SK-N-SH (cell line): ENCODE measurements around the gene SNTG2. TPM values are rescaled to one million over a fixed set of nuclear protein-coding genes. Genes with fewer than 3 reads are reported as not detected.

ENCODE experiments used
- CTCF ChIA-PET: fragments of 300-600, 350-600 bp; formaldehyde crosslinking; extraction: SDS; loops from one replicate; lab custom pipeline; 2021; lab: Yijun Ruan, JAX
- POLR2A ChIA-PET: fragments of 350-600 bp; sonication (Branson Sonifier 250); formaldehyde crosslinking; extraction: SDS; loops from one replicate; lab custom pipeline; 2020; ENCODE audit warnings: antibody characterized with exemption, inconsistent platforms; lab: Yijun Ruan, JAX
- DNase-seq: peaks from one replicate; pipeline ENCODE4 v3.0.0; 2012
- H2AFZ ChIP-seq: fragments of 200-600 bp; sonication (generic); 2 replicates; pipeline ENCODE4 v1.8.1; 2016; ENCODE audit warnings: antibody characterized with exemption, mild to moderate bottlenecking, low read depth
- H3F3A ChIP-seq: fragments of 200-600 bp; sonication (generic); replicated peaks from 2 replicates; pipeline ENCODE3; 2016; ENCODE audit warnings: antibody characterized with exemption, mild to moderate bottlenecking; ENCODE audit not compliant: insufficient read depth
- H3K27ac ChIP-seq, 2 experiments: fragments of 200-500 bp in 1 of 2; fragments of 200-600 bp in 1 of 2; sonication (Bioruptor generic) in 1 of 2; sonication (generic), shearing (Covaris generic) in 1 of 2; 2 replicates each; pipeline versions ENCODE4 v1.5.1 to v1.6.1; 2014 to 2016; ENCODE audit warnings: low read depth in 2 of 2, inconsistent platforms in 1 of 2, low read length in 1 of 2, mild to moderate bottlenecking in 1 of 2, mixed read lengths in 1 of 2
- H3K27me3 ChIP-seq: fragments of 200-600 bp; sonication (generic), shearing (Covaris generic); 2 replicates; pipeline ENCODE4 v1.6.1; 2016; ENCODE audit warnings: mixed run types; ENCODE audit not compliant: insufficient read depth
- H3K36me3 ChIP-seq, 2 experiments: fragments of 200-500 bp in 1 of 2; fragments of 200-600 bp in 1 of 2; sonication (Bioruptor generic) in 1 of 2; sonication (generic) in 1 of 2; replicated peaks in 1 of 2; 2 replicates each; pipeline versions ENCODE3 to v1.5.1; 2014 to 2016; ENCODE audit warnings: low read length in 1 of 2, mild to moderate bottlenecking in 1 of 2; ENCODE audit not compliant: insufficient read depth in 2 of 2, control insufficient read depth in 1 of 2
- H3K4me1 ChIP-seq, 2 experiments: fragments of 200-500 bp in 1 of 2; fragments of 200-600 bp in 1 of 2; sonication (Bioruptor generic) in 1 of 2; sonication (generic), shearing (Covaris generic) in 1 of 2; 2 replicates each; pipeline versions ENCODE4 v1.5.1 to v1.6.1; 2014 to 2016; ENCODE audit warnings: low read depth in 1 of 2, low read length in 1 of 2, mixed run types in 1 of 2; ENCODE audit not compliant: insufficient read depth in 2 of 2, control insufficient read depth in 1 of 2
- H3K4me2 ChIP-seq: fragments of 200-600 bp; sonication (generic), shearing (Covaris generic); 2 replicates; pipeline ENCODE4 v1.6.1; 2017; ENCODE audit warnings: mixed run types
- H3K4me3 ChIP-seq, 2 experiments: fragments of 200-500 bp in 1 of 2; fragments of 200-600 bp in 1 of 2; sonication (Bioruptor generic) in 1 of 2; sonication (generic), shearing (Covaris generic) in 1 of 2; 2 replicates each; pipeline versions ENCODE4 v1.5.1 to v1.8.1; 2014 to 2016; ENCODE audit warnings: low read depth in 2 of 2, inconsistent platforms in 1 of 2, low read length in 1 of 2, mild to moderate bottlenecking in 1 of 2, mixed read lengths in 1 of 2, moderate library complexity in 1 of 2
- H3K79me2 ChIP-seq: fragments of 200-600 bp; sonication (generic); 2 replicates; pipeline ENCODE4 v1.8.1; 2017; ENCODE audit warnings: mild to moderate bottlenecking; ENCODE audit not compliant: insufficient read depth
- H3K9ac ChIP-seq: fragments of 200-600 bp; sonication (generic); 2 replicates; pipeline ENCODE4 v1.6.1; 2017; ENCODE audit warnings: mixed run types
- H3K9me2 ChIP-seq: fragments of 200-600 bp; sonication (generic); 2 replicates; pipeline ENCODE4 v1.6.1; 2017; ENCODE audit warnings: mixed run types
- H3K9me3 ChIP-seq: fragments of 200-600 bp; sonication (generic); 2 replicates; pipeline ENCODE4 v1.6.1; 2017; ENCODE audit warnings: mixed run types, mild to moderate bottlenecking, moderate library complexity
- H4K20me1 ChIP-seq: fragments of 200-600 bp; sonication (generic); 2 replicates; pipeline ENCODE4 v1.6.1; 2017; ENCODE audit warnings: mild to moderate bottlenecking, mixed run types; ENCODE audit not compliant: insufficient read depth
- CHD2 ChIP-seq: fragments of 150-350 bp; IDR thresholded peaks from 2 replicates; pipeline ENCODE4 v1.6.1; 2018; ENCODE audit warnings: low read length; ENCODE audit not compliant: partially characterized antibody
- EZH2phosphoT487 ChIP-seq: fragments of 200-600 bp; sonication (generic); IDR thresholded peaks from 2 replicates; pipeline ENCODE4 v1.6.1; 2017; ENCODE audit warnings: low read depth, mixed run types, mild to moderate bottlenecking, antibody characterized with exemption, moderate library complexity, borderline replicate concordance
- FOXJ3 ChIP-seq: sonication (generic); formaldehyde crosslinking; IDR thresholded peaks from 2 replicates; pipeline ENCODE4 v1.5.1; 2020; ENCODE audit warnings: mild to moderate bottlenecking, missing genetic modification reagents
- GABPA ChIP-seq: IDR thresholded peaks from 2 replicates; pipeline ENCODE4 v1.4.0; 2012; ENCODE audit warnings: low read depth, mild to moderate bottlenecking
- GATA2 ChIP-seq: sonication (generic); formaldehyde crosslinking; IDR thresholded peaks from 2 replicates; pipeline ENCODE4 v1.5.0; 2020; ENCODE audit warnings: mild to moderate bottlenecking, missing genetic modification reagents
- JUND ChIP-seq: IDR thresholded peaks from 2 replicates; pipeline ENCODE4 v1.4.0; 2012
- NFIC ChIP-seq: IDR thresholded peaks from 2 replicates; pipeline ENCODE4 v1.4.0; 2012; ENCODE audit warnings: borderline replicate concordance
- NRF1 ChIP-seq: IDR thresholded peaks from 2 replicates; pipeline ENCODE4 v1.6.1; 2012; ENCODE audit warnings: low read depth, mild to moderate bottlenecking, low read length
- RAD21 ChIP-seq: IDR thresholded peaks from 2 replicates; pipeline ENCODE4 v1.6.1; 2012; ENCODE audit warnings: mild to moderate bottlenecking, low read length
- SIN3A ChIP-seq: IDR thresholded peaks from 2 replicates; pipeline ENCODE4 v1.6.1; 2012; ENCODE audit warnings: low read depth, mild to moderate bottlenecking, low read length, moderate library complexity, borderline replicate concordance
- TEAD4 ChIP-seq: IDR thresholded peaks from 2 replicates; pipeline ENCODE4 v1.4.0; 2012; ENCODE audit warnings: mild to moderate bottlenecking, borderline replicate concordance; ENCODE audit not compliant: insufficient read depth
- YY1 ChIP-seq: IDR thresholded peaks from 2 replicates; pipeline ENCODE4 v1.4.0; 2012; ENCODE audit warnings: low read depth, mild to moderate bottlenecking
- WGBS: methylation state at CpG from one replicate; pipeline ENCODE4 v1.1.6; 2017; ENCODE audit warnings: low lambda C conversion rate; 5-methylcytosine and 5-hydroxymethylcytosine counted together
- polyA plus RNA-seq, 3 experiments: library from polyadenylated mRNA; depleted of rRNA; stranded (reverse); fragments of >200 nt; gene quantifications; 2 replicates each; pipeline ENCODE4 v1.2.3, GENCODE V29; 2012
- TF ChIP-seq, protein P1 (sequence below): fragments of 150-350 bp; IDR thresholded peaks from 2 replicates; pipeline ENCODE4 v1.6.1; 2016; ENCODE audit warnings: mild to moderate bottlenecking, low read depth, low read length
- TF ChIP-seq, protein P2 (sequence below): IDR thresholded peaks from 2 replicates; pipeline ENCODE4; 2012
- TF ChIP-seq, protein P3 (sequence below): fragments of 150-350 bp; IDR thresholded peaks from 2 replicates; pipeline ENCODE4 v1.6.1; 2017; ENCODE audit warnings: antibody characterized with exemption, low read length, low read depth, borderline replicate concordance
- TF ChIP-seq, protein P4 (sequence below): fragments of 200-600 bp; sonication (generic); IDR thresholded peaks from 2 replicates; pipeline ENCODE4 v1.6.1; 2017; ENCODE audit warnings: antibody characterized with exemption, mild to moderate bottlenecking, moderate library complexity
- TF ChIP-seq, protein P5 (sequence below): IDR thresholded peaks from 2 replicates; pipeline ENCODE4 v1.4.0; 2012; ENCODE audit warnings: low read depth, borderline replicate concordance
- TF ChIP-seq, protein P6 (sequence below): IDR thresholded peaks from 2 replicates; pipeline ENCODE4 v1.4.0; 2012; ENCODE audit warnings: low read depth

The SNTG2 gene
- polyA plus RNA-seq, 1 of the 3 experiments (the other 2 are of a cell fraction) = not detected

DNA sequence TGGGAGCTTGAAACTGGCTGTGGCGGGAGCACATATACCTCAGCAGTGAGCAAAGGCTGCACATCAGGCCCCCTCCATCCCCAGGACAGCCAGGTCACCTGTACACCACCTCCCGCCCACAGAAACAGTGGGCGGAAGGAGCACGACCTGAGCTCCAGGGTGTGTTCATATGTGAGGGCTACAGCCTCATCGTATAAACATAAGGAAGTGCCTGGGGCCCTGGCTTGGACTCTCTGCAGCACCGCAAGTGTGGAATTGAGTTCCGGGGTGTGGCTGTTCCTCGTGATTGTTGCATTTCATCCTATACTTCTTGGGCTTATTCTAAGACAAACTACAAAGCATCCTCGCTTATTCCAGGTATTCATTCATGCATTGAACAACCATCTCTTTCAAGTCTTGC is 402.5 kb downstream of the SNTG2 start:
- TF ChIP-seq, protein P1, sequence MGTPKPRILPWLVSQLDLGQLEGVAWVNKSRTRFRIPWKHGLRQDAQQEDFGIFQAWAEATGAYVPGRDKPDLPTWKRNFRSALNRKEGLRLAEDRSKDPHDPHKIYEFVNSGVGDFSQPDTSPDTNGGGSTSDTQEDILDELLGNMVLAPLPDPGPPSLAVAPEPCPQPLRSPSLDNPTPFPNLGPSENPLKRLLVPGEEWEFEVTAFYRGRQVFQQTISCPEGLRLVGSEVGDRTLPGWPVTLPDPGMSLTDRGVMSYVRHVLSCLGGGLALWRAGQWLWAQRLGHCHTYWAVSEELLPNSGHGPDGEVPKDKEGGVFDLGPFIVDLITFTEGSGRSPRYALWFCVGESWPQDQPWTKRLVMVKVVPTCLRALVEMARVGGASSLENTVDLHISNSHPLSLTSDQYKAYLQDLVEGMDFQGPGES = no peak
- TF ChIP-seq YY1 (no peak), CHD2 (no peak), NFIC (no peak), GABPA (no peak), RAD21 (no peak), SIN3A (no peak), TEAD4 (no peak), GATA2 (CRISPR knock-in tag) (no peak), EZH2phosphoT487 (no peak), FOXJ3 (no peak), JUND (no peak), NRF1 (no peak)
- TF ChIP-seq, protein P2, sequence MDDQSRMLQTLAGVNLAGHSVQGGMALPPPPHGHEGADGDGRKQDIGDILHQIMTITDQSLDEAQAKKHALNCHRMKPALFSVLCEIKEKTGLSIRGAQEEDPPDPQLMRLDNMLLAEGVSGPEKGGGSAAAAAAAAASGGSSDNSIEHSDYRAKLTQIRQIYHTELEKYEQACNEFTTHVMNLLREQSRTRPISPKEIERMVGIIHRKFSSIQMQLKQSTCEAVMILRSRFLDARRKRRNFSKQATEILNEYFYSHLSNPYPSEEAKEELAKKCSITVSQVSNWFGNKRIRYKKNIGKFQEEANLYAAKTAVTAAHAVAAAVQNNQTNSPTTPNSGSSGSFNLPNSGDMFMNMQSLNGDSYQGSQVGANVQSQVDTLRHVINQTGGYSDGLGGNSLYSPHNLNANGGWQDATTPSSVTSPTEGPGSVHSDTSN = no peak
- TF ChIP-seq, protein P3, sequence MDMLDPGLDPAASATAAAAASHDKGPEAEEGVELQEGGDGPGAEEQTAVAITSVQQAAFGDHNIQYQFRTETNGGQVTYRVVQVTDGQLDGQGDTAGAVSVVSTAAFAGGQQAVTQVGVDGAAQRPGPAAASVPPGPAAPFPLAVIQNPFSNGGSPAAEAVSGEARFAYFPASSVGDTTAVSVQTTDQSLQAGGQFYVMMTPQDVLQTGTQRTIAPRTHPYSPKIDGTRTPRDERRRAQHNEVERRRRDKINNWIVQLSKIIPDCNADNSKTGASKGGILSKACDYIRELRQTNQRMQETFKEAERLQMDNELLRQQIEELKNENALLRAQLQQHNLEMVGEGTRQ = no peak
- TF ChIP-seq, protein P4, sequence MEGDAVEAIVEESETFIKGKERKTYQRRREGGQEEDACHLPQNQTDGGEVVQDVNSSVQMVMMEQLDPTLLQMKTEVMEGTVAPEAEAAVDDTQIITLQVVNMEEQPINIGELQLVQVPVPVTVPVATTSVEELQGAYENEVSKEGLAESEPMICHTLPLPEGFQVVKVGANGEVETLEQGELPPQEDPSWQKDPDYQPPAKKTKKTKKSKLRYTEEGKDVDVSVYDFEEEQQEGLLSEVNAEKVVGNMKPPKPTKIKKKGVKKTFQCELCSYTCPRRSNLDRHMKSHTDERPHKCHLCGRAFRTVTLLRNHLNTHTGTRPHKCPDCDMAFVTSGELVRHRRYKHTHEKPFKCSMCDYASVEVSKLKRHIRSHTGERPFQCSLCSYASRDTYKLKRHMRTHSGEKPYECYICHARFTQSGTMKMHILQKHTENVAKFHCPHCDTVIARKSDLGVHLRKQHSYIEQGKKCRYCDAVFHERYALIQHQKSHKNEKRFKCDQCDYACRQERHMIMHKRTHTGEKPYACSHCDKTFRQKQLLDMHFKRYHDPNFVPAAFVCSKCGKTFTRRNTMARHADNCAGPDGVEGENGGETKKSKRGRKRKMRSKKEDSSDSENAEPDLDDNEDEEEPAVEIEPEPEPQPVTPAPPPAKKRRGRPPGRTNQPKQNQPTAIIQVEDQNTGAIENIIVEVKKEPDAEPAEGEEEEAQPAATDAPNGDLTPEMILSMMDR = no peak
- TF ChIP-seq, protein P5, sequence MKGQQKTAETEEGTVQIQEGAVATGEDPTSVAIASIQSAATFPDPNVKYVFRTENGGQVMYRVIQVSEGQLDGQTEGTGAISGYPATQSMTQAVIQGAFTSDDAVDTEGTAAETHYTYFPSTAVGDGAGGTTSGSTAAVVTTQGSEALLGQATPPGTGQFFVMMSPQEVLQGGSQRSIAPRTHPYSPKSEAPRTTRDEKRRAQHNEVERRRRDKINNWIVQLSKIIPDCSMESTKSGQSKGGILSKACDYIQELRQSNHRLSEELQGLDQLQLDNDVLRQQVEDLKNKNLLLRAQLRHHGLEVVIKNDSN = no peak
- TF ChIP-seq, protein P6, sequence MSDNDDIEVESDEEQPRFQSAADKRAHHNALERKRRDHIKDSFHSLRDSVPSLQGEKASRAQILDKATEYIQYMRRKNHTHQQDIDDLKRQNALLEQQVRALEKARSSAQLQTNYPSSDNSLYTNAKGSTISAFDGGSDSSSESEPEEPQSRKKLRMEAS = no peak

More for the DNA sequence above, 402.5 kb downstream of the SNTG2 start:
- no peak for DNase-seq
- Histone ChIP-seq H3F3A (no peaks in the 10 kb centered on the region), H4K20me1 (no peaks in the 10 kb centered on the region), H3K9me2 (no peaks in the 10 kb centered on the region), H3K36me3 (no peaks in the 10 kb centered on the region), H3K27me3 (no peaks in the 10 kb centered on the region), H3K4me3 (no peak overlapping the region), H3K9ac (no peak overlapping the region), H3K9me3 (no peaks in the 10 kb centered on the region), H3K4me2 (no peak overlapping the region), H3K79me2 (no peaks in the 10 kb centered on the region), H3K4me1 (no peaks in the 10 kb centered on the region), H2AFZ (no peak overlapping the region), H3K27ac (no peak overlapping the region)
- ChIA-PET CTCF (interaction anchor here (1.1 kb wide), 1 partner anchor 10 kb away, joined by 3 read pairs; no protein-coding TSS in a partner anchor), POLR2A (no interaction called here)
- WGBS = 42% methylated on average over 9 of the region's 9 CpGs
